Prostate gland (tissue), 2 donors: ENCODE data around the gene HDGF.

Experiments
- CTCF ChIP-seq, 4 experiments: fragments of 200-600 bp in 2 of 4; fragments of 450-650 bp in 2 of 4; sonication (generic) in 2 of 4; IDR thresholded peaks; 1 replicate in 3 of 4; 2 replicates in 1 of 4; pipeline ENCODE4 v1.5.1; 2016 to 2019; ENCODE audit warnings: antibody characterized with exemption in 4 of 4, mild to moderate bottlenecking in 2 of 4, moderate library complexity in 2 of 4
- POLR2A ChIP-seq: fragments of 450-650 bp; IDR thresholded peaks from one replicate; pipeline ENCODE4 v1.6.1; 2016; ENCODE audit warnings: antibody characterized with exemption, mild to moderate bottlenecking

- TF ChIP-seq CTCF (IDR thresholded peaks at IDR 0.05), result no peak
- TF ChIP-seq POLR2A, result no peak
Measured at GRCh38 chr1:156708218-156708661, 43.2 kb downstream of the HDGF start.
